ENCODE data around the gene MED13L.

DNA sequence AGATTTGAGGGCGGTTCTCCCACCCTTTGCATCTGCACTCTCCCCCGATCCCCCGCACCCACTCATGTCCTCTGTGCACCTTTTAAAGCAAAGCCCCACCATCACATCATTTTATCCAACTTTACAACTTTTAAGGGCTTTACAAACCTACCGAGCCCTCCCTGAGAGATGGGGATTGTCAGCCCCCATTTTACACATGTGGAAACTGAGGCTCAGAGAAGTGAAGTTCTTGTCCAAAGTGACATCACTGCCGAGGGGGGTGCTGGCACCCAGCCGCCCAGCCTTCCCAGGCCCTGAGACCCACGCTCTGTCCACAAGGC is 334.2 kb downstream of the MED13L start:
- TF ChIP-seq, protein P1, sequence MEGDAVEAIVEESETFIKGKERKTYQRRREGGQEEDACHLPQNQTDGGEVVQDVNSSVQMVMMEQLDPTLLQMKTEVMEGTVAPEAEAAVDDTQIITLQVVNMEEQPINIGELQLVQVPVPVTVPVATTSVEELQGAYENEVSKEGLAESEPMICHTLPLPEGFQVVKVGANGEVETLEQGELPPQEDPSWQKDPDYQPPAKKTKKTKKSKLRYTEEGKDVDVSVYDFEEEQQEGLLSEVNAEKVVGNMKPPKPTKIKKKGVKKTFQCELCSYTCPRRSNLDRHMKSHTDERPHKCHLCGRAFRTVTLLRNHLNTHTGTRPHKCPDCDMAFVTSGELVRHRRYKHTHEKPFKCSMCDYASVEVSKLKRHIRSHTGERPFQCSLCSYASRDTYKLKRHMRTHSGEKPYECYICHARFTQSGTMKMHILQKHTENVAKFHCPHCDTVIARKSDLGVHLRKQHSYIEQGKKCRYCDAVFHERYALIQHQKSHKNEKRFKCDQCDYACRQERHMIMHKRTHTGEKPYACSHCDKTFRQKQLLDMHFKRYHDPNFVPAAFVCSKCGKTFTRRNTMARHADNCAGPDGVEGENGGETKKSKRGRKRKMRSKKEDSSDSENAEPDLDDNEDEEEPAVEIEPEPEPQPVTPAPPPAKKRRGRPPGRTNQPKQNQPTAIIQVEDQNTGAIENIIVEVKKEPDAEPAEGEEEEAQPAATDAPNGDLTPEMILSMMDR (IDR thresholded peaks at IDR 0.05; ENCODE audit: insufficient read depth, low read length, poor library complexity, severe bottlenecking) = no peak
- TF ChIP-seq EZH2phosphoT487 (conservative IDR thresholded peaks at IDR 0.05; ENCODE audit: low read length) = no peak

Data from SU-DHL-6 (cell line).